Liver (tissue), 2 donors: ENCODE data around the gene LCN2.

Experiments
- CTCF ChIP-seq: fragments of 150-350 bp; IDR thresholded peaks from 2 replicates; pipeline ENCODE4 v1.5.1; 2017; ENCODE audit warnings: improper control_type of control experiment, low read depth, low read length; ENCODE audit not compliant: missing input control
- ZBTB33 ChIP-seq: IDR thresholded peaks from 2 replicates; pipeline ENCODE4 v1.6.1; 2016; ENCODE audit warnings: antibody characterized with exemption
- donor health status: healthy.

- no peak for TF ChIP-seq ZBTB33
- no peak for TF ChIP-seq CTCF
These were observed 9.6 kb upstream of the LCN2 start for GRCh38 chr9:128139621-128140020.
